HepG2 (cell line): ENCODE results near the gene RNF25. TPM values are rescaled to one million over a fixed set of nuclear protein-coding genes. Genes with fewer than 3 reads are reported as not detected.

ENCODE experiments used
- ATAC-seq: fragments of 200-7000 bp; cut with Tn5 transposase; 3 replicates; pipeline ENCODE4 v1.9.1; 2020; ENCODE audit warnings: mild to moderate bottlenecking, moderate library complexity
- BruUV-seq: library from RNA; stranded (reverse); fragments of 400-500 nt; replicated peaks from 2 replicates; lab custom pipeline; 2021; lab: Mats Ljungman, UMichigan
- CTCF ChIA-PET: fragments of 300-600 bp; formaldehyde crosslinking; extraction: SDS; loops from one replicate; lab custom pipeline; 2021; ENCODE audit warnings: low total read pairs, inconsistent platforms, low intra/inter-chr PET ratio; lab: Yijun Ruan, JAX
- POLR2A ChIA-PET: fragments of 350-600 bp; sonication (Branson Sonifier 250); formaldehyde crosslinking; loops from one replicate; lab custom pipeline; 2020; ENCODE audit warnings: antibody characterized with exemption, inconsistent platforms; lab: Yijun Ruan, JAX
- DNase-seq: peaks from one replicate; pipeline ENCODE4 v3.0.0-alpha.2; 2015; ENCODE audit warnings: low spot score
- FAIRE-seq: peaks from 3 replicates; lab custom pipeline; 2011; peaks lifted over from hg19 to GRCh38; lab: Jason Lieb, UNC
- H2AFZ ChIP-seq: one replicate; pipeline ENCODE4 v1.6.1; 2011; ENCODE audit warnings: low read length, inconsistent platforms
- H3K27ac ChIP-seq: fragments of 300-600 bp; 3 replicates; pipeline ENCODE4 v1.8.0; 2011; ENCODE audit warnings: mixed run types, mild to moderate bottlenecking, mixed read lengths, low read length, inconsistent platforms; ENCODE audit not compliant: insufficient read depth; ENCODE audit errors: extremely low read length
- H3K27me3 ChIP-seq, 2 experiments: fragments of 200-600 bp in 1 of 2; 2 replicates in 1 of 2; 3 replicates in 1 of 2; pipeline versions ENCODE4 v1.6.0 to v1.8.0; 2011; ENCODE audit warnings: low read length in 2 of 2, mild to moderate bottlenecking in 2 of 2, moderate library complexity in 2 of 2, inconsistent platforms in 1 of 2; ENCODE audit not compliant: insufficient read depth in 2 of 2, control insufficient read depth in 1 of 2
- H3K36me3 ChIP-seq, 2 experiments: fragments of 200-600 bp in 1 of 2; replicated peaks in 1 of 2; 2 replicates in 1 of 2; 3 replicates in 1 of 2; pipeline versions ENCODE4 v1.5.1 to v1.8.0; 2011; ENCODE audit warnings: low read length in 2 of 2, inconsistent platforms in 1 of 2; ENCODE audit not compliant: insufficient read depth in 2 of 2, control insufficient read depth in 1 of 2
- H3K4me1 ChIP-seq: 2 replicates; pipeline ENCODE4 v1.5.1; 2012; ENCODE audit warnings: low read length, inconsistent platforms; ENCODE audit not compliant: insufficient read depth
- H3K4me2 ChIP-seq: 2 replicates; pipeline ENCODE4 v1.6.0; 2011; ENCODE audit warnings: low read depth, low read length, inconsistent platforms
- H3K4me3 ChIP-seq, 3 experiments: fragments of 200-600 bp in 1 of 3; sonication (generic), shearing (Covaris generic) in 1 of 3; replicated peaks in 1 of 3; 2 replicates each; pipeline ENCODE4 v1.5.1; 2011 to 2016; ENCODE audit warnings: low read length in 3 of 3, inconsistent platforms in 2 of 3, low read depth in 2 of 3, mild to moderate bottlenecking in 2 of 3, control low read depth in 1 of 3, mixed read lengths in 1 of 3; ENCODE audit not compliant: insufficient read depth in 1 of 3
- H3K79me2 ChIP-seq: one replicate; pipeline ENCODE4 v1.6.1; 2011; ENCODE audit warnings: low read length, inconsistent platforms; ENCODE audit not compliant: insufficient read depth
- H3K9ac ChIP-seq: 2 replicates; pipeline ENCODE4 v1.6.0; 2011; ENCODE audit warnings: mild to moderate bottlenecking, low read depth, low read length, inconsistent platforms; ENCODE audit not compliant: insufficient read depth
- H3K9me3 ChIP-seq: 2 replicates; pipeline ENCODE4 v1.5.1; 2012; ENCODE audit warnings: mild to moderate bottlenecking, low read length
- H4K20me1 ChIP-seq: 2 replicates; pipeline ENCODE4 v1.6.0; 2011; ENCODE audit warnings: inconsistent platforms, mild to moderate bottlenecking, low read length, moderate library complexity; ENCODE audit not compliant: insufficient read depth
- ARID2 ChIP-seq: sonication (generic); formaldehyde crosslinking; IDR thresholded peaks from 2 replicates; pipeline ENCODE4 v1.8.1; 2022; ENCODE audit warnings: mild to moderate bottlenecking, missing genetic modification reagents, borderline replicate concordance
- GFI1 ChIP-seq: sonication (generic); formaldehyde crosslinking; IDR thresholded peaks from 2 replicates; pipeline ENCODE4 v1.5.0; 2020; ENCODE audit warnings: missing genetic modification reagents, mild to moderate bottlenecking, borderline replicate concordance
- GLI4 ChIP-seq: sonication (generic); formaldehyde crosslinking; IDR thresholded peaks from 2 replicates; pipeline ENCODE4 v1.5.1; 2020; ENCODE audit warnings: missing genetic modification reagents, mild to moderate bottlenecking, moderate library complexity, borderline replicate concordance
- MED8 ChIP-seq: sonication (generic); formaldehyde crosslinking; IDR thresholded peaks from 2 replicates; pipeline ENCODE4 v1.8.1; 2023; ENCODE audit warnings: mild to moderate bottlenecking, missing genetic modification reagents; ENCODE audit not compliant: insufficient replicate concordance
- MLLT10 ChIP-seq: sonication (generic); formaldehyde crosslinking; IDR thresholded peaks from 2 replicates; pipeline ENCODE4 v1.4.0; 2020; ENCODE audit warnings: missing genetic modification reagents
- NFRKB ChIP-seq: fragments of 450-650 bp; IDR thresholded peaks from 2 replicates; pipeline ENCODE4 v1.6.1; 2017
- NR2F1 ChIP-seq, 2 experiments: fragments of 450-650 bp in 1 of 2; formaldehyde crosslinking in 1 of 2; IDR thresholded peaks; 2 replicates each; pipeline versions ENCODE4 v1.5.0 to v1.6.1; 2016 to 2020; ENCODE audit warnings: mild to moderate bottlenecking in 1 of 2, missing compliant biosample characterization in 1 of 2, missing genetic modification reagents in 1 of 2, moderate library complexity in 1 of 2
- NRL ChIP-seq: sonication (generic); formaldehyde crosslinking; IDR thresholded peaks from 2 replicates; pipeline ENCODE4 v1.5.0; 2020; ENCODE audit warnings: missing genetic modification reagents, mild to moderate bottlenecking, moderate library complexity, borderline replicate concordance
- REPIN1 ChIP-seq: sonication (generic); formaldehyde crosslinking; IDR thresholded peaks from 2 replicates; pipeline ENCODE4 v1.8.0; 2022; ENCODE audit warnings: missing genetic modification reagents, low read depth, mild to moderate bottlenecking, borderline replicate concordance
- SAP130 ChIP-seq: IDR thresholded peaks from 2 replicates; pipeline ENCODE4 v1.6.1; 2016; ENCODE audit warnings: low read depth
- ZNF121 ChIP-seq: sonication (generic); formaldehyde crosslinking; IDR thresholded peaks from 2 replicates; pipeline ENCODE4 v1.5.0; 2020; ENCODE audit warnings: mild to moderate bottlenecking, missing genetic modification reagents
- ZNF225 ChIP-seq: sonication (generic); formaldehyde crosslinking; IDR thresholded peaks from 2 replicates; pipeline ENCODE4 v1.4.0; 2020; ENCODE audit warnings: mild to moderate bottlenecking, missing genetic modification reagents
- ZNF672 ChIP-seq: sonication (generic); formaldehyde crosslinking; IDR thresholded peaks from 2 replicates; pipeline ENCODE4 v1.8.1; 2022; ENCODE audit warnings: missing genetic modification reagents
- ZNF713 ChIP-seq: sonication (generic); formaldehyde crosslinking; IDR thresholded peaks from 2 replicates; pipeline ENCODE4 v1.4.0; 2020; ENCODE audit warnings: mild to moderate bottlenecking, missing genetic modification reagents
- ZNF879 ChIP-seq: sonication (generic); formaldehyde crosslinking; IDR thresholded peaks from 2 replicates; pipeline ENCODE4 v1.8.1; 2023; ENCODE audit warnings: missing genetic modification reagents
- WGBS: methylation state at CpG from one replicate; pipeline ENCODE4 v1.1.6; 2017; ENCODE audit warnings: low lambda C conversion rate; 5-methylcytosine and 5-hydroxymethylcytosine counted together
- in situ Hi-C: cut with HindIII; loops from 2 replicates; pipeline ENCODE4 v1.10.0; 2017; ENCODE audit warnings: low pct_unique_long_range_greater_than_20kb; ENCODE audit not compliant: extremely low pct_ligation_motif_present
- intact Hi-C: fragments of 100-400 bp; cut with micrococcal nuclease; formaldehyde crosslinking; loops from one replicate; pipeline ENCODE4 v1.10.0; 2022; ENCODE audit not compliant: unreplicated experiment
- polyA plus RNA-seq, 8 experiments: library from polyadenylated mRNA; depleted of rRNA in 3 of 8; stranded (reverse) in 7 of 8; unstranded in 1 of 8; fragments of >200 nt; fragmentation: Illumina TruSeq in 4 of 8; extraction: Trizol in 4 of 8; gene quantifications; 2 replicates each; pipeline versions ENCODE4 v1.2.1 to v1.2.3, GENCODE V29; 2011 to 2016; ENCODE audit warnings: low read depth in 4 of 8, missing spikeins in 1 of 8, mixed read lengths in 1 of 8; ENCODE audit not compliant: insufficient read depth in 1 of 8
- total RNA-seq, 5 experiments: library from RNA; depleted of rRNA; stranded (reverse); fragments of >200 nt; fragmentation: Illumina TruSeq; extraction: Trizol; gene quantifications; 2 replicates each; pipeline ENCODE4 v1.2.3, GENCODE V29; 2016; ENCODE audit warnings: low read depth in 1 of 5
- TF ChIP-seq, protein P1 (sequence below): sonication (generic); formaldehyde crosslinking; IDR thresholded peaks from 2 replicates; pipeline ENCODE4 v1.5.1; 2020; ENCODE audit warnings: mild to moderate bottlenecking, missing genetic modification reagents, moderate library complexity
- TF ChIP-seq, protein P2 (sequence below): sonication (generic); formaldehyde crosslinking; IDR thresholded peaks from 2 replicates; pipeline ENCODE4 v1.5.1; 2020; ENCODE audit warnings: mild to moderate bottlenecking, moderate library complexity, missing genetic modification reagents
- TF ChIP-seq, protein P3 (sequence below): IDR thresholded peaks from 2 replicates; pipeline ENCODE4 v1.6.1; 2016; ENCODE audit warnings: low read depth

RNF25 gene
- total and polyA plus RNA-seq, 2 of the 13 experiments (the other 11 are each of a cell fraction or from before 2014, with no cell fraction given), result 37.0 to 87.6 TPM

DNA sequence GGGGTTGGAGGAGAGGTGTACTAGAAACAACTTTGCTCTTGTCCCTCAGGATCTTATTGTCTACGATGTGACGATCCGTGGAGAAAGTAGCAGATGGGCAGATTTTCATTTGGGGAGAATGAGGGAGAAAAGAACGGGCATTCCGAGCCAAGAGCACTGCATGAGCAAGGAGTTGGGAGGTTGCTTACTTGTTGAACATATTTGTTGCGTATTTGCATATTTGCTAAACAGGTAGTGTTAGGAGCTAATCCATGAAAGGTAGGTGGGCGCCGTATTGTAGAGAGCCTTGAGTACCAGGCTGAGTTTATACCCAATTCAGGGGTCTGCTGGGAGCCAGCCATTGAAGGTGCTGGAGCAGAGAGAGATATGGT lies 11.8 kb downstream of the RNF25 start:
- DNase-seq (no peak), ATAC-seq (no peak), FAIRE-seq (no peak)
- Histone ChIP-seq H2AFZ (peak overlapping the region; percentile 45), H3K9me3 (no peaks in the 10 kb centered on the region), H3K36me3 (peaks cover 27 to 61% of the 10 kb centered on the region in 2 experiments), H3K79me2 (peaks cover 20% of the 10 kb centered on the region), H3K4me2 (peak overlapping the region; percentile 95), H3K4me3 (peak overlapping the region; percentile 78 to 92 (median 80)), H3K4me1 (peaks cover 24% of the 10 kb centered on the region), H3K27me3 (no peaks in the 10 kb centered on the region; a peak in 1 of 5 replicates), H4K20me1 (no peaks in the 10 kb centered on the region), H3K9ac (peak overlapping the region; percentile 73), H3K27ac (peak overlapping the region; percentile 59)
- ChIA-PET CTCF (interaction anchor here (1.2 to 3.2 kb wide), 2 partner anchors 27 to 189 kb away, joined by 4 to 41 read pairs; no protein-coding TSS in a partner anchor), POLR2A (interaction anchor here (0.6 to 5.8 kb wide), 24 partner anchors 10 to 727 kb away, joined by 3 to 130 read pairs (median 5); partner anchors contain the start of genes AAMP, CNPPD1, CTDSP1 and CYP27A1)
- in situ Hi-C loops, result no loop called here
- intact Hi-C loops, result loop anchor here (1.0 to 2.0 kb wide), 4 partner anchors 27 to 146 kb away; partner anchors contain the start of genes CNOT9, CYP27A1 and USP37
- TSS peak; percentile 89 for BruUV-seq
- WGBS, result 13% methylated on average over 8 of the region's 8 CpGs
- TF ChIP-seq REPIN1 (CRISPR knock-in tag) (no peak), ZNF672 (no peak), GLI4 (CRISPR knock-in tag) (no peak), ZNF121 (CRISPR knock-in tag) (no peak), SAP130 (CRISPR knock-in tag) (no peak), GFI1 (peak; percentile 2; the same call in 1 of the 2 replicates), ZNF879 (CRISPR knock-in tag) (no peak), ZNF713 (CRISPR knock-in tag) (no peak), NR2F1 (CRISPR knock-in tag; IDR thresholded peaks at IDR 0.05) (no peak), NFRKB (no peak), MLLT10 (CRISPR knock-in tag) (no peak), NRL (CRISPR knock-in tag) (no peak), ZNF225 (CRISPR knock-in tag) (no peak), ARID2 (CRISPR knock-in tag) (no peak), MED8 (peak; percentile 17)
- TF ChIP-seq, protein P1, sequence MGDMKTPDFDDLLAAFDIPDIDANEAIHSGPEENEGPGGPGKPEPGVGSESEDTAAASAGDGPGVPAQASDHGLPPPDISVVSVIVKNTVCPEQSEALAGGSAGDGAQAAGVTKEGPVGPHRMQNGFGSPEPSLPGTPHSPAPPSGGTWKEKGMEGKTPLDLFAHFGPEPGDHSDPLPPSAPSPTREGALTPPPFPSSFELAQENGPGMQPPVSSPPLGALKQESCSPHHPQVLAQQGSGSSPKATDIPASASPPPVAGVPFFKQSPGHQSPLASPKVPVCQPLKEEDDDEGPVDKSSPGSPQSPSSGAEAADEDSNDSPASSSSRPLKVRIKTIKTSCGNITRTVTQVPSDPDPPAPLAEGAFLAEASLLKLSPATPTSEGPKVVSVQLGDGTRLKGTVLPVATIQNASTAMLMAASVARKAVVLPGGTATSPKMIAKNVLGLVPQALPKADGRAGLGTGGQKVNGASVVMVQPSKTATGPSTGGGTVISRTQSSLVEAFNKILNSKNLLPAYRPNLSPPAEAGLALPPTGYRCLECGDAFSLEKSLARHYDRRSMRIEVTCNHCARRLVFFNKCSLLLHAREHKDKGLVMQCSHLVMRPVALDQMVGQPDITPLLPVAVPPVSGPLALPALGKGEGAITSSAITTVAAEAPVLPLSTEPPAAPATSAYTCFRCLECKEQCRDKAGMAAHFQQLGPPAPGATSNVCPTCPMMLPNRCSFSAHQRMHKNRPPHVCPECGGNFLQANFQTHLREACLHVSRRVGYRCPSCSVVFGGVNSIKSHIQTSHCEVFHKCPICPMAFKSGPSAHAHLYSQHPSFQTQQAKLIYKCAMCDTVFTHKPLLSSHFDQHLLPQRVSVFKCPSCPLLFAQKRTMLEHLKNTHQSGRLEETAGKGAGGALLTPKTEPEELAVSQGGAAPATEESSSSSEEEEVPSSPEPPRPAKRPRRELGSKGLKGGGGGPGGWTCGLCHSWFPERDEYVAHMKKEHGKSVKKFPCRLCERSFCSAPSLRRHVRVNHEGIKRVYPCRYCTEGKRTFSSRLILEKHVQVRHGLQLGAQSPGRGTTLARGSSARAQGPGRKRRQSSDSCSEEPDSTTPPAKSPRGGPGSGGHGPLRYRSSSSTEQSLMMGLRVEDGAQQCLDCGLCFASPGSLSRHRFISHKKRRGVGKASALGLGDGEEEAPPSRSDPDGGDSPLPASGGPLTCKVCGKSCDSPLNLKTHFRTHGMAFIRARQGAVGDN (CRISPR knock-in tag), result no peak
- TF ChIP-seq, protein P2, sequence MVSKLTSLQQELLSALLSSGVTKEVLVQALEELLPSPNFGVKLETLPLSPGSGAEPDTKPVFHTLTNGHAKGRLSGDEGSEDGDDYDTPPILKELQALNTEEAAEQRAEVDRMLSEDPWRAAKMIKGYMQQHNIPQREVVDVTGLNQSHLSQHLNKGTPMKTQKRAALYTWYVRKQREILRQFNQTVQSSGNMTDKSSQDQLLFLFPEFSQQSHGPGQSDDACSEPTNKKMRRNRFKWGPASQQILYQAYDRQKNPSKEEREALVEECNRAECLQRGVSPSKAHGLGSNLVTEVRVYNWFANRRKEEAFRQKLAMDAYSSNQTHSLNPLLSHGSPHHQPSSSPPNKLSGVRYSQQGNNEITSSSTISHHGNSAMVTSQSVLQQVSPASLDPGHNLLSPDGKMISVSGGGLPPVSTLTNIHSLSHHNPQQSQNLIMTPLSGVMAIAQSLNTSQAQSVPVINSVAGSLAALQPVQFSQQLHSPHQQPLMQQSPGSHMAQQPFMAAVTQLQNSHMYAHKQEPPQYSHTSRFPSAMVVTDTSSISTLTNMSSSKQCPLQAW (CRISPR knock-in tag), result no peak
- TF ChIP-seq, protein P3, sequence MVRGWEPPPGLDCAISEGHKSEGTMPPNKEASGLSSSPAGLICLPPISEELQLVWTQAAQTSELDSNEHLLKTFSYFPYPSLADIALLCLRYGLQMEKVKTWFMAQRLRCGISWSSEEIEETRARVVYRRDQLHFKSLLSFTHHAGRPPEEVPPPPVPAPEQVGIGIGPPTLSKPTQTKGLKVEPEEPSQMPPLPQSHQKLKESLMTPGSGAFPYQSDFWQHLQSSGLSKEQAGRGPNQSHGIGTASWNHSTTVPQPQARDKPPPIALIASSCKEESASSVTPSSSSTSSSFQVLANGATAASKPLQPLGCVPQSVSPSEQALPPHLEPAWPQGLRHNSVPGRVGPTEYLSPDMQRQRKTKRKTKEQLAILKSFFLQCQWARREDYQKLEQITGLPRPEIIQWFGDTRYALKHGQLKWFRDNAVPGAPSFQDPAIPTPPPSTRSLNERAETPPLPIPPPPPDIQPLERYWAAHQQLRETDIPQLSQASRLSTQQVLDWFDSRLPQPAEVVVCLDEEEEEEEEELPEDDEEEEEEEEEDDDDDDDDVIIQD (CRISPR knock-in tag), result no peak
